HL-60/S4 (cell line): Measurements from ENCODE around the gene PLXNA4.

Experiments
- in situ Hi-C: fragments of 300-500 bp; cut with MboI; formaldehyde crosslinking; loops from 2 replicates; pipeline ENCODE4 v1.14.3; 2022; ENCODE audit warnings: low sequenced_read_pairs

PLXNA4 gene

DNA sequence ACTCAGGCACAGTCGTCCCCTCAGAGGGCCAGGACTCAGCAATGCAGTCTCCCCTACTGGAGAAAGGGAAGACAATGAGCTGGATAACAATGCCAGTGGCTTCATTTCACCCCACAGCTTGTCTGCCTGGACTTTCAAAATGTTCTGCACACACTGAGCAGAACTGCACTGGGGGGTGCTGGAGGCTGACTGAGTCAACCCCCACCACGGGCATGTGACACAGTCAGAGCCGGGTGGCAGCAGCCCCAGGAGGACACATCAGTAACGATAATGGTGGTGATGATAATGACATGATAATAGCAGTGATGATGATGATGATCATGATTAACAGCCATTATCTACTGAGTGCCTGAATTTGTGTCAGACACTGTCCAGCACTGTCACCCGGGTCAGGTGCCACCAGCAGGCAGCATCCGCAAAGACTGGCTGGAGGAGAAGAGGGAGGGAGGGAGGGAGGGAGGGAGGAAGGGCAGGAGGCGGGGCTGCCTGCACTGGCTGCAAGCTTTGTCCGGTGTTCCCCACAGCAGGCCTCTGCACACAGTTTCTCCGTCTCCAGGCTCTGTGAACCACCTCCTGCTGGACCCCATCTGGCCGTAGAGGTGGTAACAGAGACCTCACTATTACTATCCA is 67.4 kb downstream of the PLXNA4 start:
- in situ Hi-C loops, result no loop called here

GRCh38 chr7:132504852-132505251 is 71.4 kb downstream of the PLXNA4 start:
- in situ Hi-C loops, result no loop called here

DNA sequence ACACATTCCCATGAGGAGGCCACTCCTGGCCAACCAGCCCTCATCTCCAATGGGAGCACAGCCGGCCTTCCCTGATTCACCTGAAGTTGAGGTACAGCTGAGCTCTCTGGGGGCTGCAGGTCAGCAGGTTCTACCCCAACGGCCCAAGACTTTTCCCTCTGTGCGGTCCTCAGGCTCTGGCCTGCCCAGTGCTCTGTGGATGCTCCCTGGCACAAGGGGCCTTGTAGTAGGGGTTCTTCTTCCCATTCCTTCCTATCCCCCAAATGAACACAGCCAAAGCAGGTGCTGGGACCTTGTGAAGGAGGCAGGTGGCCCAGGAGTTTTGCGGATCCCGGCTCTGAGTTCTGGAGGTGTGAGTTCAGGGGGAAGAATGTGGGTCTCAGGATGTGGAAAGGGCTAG is 72.2 kb downstream of the PLXNA4 start:
- in situ Hi-C loops, result no loop called here

DNA sequence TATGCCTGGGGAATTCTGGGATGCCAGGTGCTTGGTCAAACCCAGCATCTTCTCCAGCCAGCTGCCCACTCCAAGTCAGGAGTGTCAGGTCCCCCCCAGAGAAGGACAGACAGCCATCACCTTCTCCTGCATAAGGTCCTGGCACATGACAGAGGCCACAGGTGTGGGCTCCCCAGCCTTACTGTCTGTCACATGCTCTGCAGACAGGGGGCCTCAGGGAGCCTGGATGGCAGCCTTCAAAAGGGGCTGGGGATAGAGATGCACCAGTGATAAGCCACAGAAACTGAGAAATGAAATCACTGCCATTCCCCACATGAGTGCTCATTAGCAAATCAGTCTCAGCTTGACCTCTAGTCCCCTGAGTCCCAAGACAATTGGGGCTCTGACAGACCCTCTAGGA is 72.9 kb downstream of the PLXNA4 start:
- in situ Hi-C loops, result no loop called here

DNA sequence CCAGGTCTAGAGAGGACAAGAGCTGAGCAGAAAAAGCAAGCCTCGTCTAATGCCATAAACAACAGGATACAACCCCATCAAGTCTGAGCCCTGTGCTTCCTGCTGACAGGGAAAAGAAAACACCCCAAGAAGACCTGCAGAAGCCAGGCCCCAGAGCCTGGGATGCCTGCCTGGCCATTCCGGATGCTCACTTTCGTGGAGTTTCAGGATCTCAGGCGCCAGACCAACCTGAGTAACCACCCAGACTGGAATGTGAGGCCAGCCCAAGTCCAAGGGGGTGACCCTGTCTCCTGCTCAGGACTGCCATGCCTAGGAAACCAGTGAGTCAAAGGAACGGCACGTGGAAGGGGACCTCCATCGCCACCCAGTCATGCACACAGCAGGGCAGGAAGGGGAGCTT is 74.3 kb downstream of the PLXNA4 start:
- in situ Hi-C loops, result no loop called here

DNA sequence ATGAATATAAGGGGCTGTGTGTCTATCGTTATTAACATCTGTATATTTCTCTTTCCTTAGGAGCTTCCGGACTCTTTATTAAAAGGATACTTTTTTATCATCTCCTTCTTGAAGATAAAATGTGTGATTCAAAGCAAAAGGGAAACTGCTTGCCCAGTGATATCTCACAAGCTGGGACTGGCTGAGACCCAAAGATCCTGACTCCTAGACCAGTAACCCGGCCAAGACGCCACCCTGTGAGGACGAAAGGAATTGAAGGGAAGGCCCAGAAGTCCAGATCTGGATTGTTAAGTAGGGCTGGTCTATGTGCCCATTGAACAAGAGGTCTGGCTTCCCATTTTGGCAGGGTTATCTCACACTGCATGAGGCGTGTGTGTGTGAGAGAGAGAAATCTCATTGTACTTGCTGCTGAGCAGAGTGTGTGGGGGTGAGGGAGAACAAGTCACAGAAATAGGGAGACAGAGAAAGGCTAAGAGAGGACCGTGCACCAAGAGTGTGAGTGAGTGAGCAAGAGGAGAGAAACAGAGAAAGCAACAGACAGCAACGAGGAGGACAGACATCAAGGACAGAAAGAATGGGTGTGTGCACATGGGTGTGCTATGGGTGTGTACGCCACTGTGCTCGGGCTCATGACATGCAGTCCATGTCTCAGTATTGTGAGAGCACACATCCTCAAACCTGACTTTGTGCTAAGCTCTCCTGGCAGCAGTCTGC is 75.4 kb downstream of the PLXNA4 start:
- in situ Hi-C loops, result no loop called here

DNA sequence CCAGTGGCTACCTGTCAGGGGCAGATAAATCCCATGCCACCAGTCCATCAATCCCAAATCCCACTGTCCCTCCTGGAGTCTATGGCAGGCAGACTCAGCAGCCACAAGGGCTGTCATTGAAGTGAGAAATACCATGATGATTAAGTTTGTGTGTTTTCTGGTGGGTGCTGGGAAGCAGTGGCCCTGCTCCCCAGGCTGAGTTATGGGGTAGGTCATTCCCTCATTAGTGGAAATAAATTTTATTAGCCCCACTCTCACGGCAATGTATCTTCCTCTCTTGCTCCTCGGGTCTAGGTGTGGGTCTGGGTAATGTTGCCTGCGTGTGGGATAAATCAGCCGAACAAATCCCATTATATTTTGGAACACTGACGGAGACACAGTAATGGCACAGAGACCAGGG is 76.8 kb downstream of the PLXNA4 start:
- in situ Hi-C loops, result no loop called here

DNA sequence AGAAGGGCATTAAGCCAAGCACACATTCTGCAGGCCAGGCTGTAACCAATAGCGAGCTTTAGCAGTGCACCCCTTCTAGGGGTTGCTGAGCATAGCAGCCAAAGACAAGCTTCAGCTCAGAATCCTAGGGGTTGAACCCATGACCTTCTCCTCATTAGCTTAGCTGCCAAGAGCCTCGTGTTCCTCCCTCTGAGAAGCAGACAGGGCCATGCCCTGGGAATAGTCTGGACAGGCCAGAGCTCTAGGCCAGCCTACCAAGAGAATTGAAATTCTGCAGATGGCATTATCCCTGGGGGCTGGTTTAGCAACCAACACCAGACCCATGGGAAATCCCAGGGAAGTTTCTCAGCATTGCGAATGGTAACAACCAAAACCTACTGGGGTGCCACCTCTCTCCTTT is 77.2 kb downstream of the PLXNA4 start:
- in situ Hi-C loops, result no loop called here

- in situ Hi-C loops, result no loop called here
Observed at GRCh38 chr7:132498319-132498718, 78.0 kb downstream of the PLXNA4 start.

GRCh38 chr7:132497098-132497497 is 79.2 kb downstream of the PLXNA4 start:
- in situ Hi-C loops, result no loop called here

GRCh38 chr7:132495936-132496335 is 80.3 kb downstream of the PLXNA4 start:
- in situ Hi-C loops, result no loop called here

- in situ Hi-C loops, result no loop called here
Observed at GRCh38 chr7:132494474-132494873, 81.8 kb downstream of the PLXNA4 start.

DNA sequence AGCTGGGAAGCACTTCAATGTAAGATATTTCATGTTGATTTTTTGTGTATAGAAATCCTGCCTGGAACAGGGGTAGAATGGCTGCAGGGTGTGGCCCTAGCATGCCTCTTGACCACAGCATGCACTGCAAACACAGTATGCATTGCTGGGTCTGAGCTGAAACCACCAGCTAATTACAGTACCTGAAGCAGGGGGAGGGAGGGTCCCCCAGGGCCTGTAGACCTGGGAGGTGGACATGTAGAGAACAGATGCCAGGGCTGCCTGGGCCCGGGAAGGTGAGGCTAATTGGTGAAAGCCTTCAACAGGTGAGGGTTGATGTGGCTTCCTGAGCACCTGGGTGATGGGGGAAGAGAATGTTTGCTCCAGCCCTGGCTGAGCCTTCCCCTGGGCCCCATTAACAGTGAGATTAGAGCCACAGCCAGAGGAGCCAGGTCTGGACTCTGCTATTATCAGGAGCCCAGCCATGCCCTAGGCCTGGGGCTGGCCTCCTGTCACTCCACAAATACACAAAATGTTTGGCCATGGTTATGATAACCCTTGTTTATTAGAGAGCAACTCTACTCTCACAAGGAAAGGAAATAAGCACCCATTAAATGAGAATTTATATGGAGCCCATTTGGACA is 83.3 kb downstream of the PLXNA4 start:
- in situ Hi-C loops, result no loop called here

- in situ Hi-C loops, result no loop called here
Observed at GRCh38 chr7:132491391-132491945, 84.8 kb downstream of the PLXNA4 start.

DNA sequence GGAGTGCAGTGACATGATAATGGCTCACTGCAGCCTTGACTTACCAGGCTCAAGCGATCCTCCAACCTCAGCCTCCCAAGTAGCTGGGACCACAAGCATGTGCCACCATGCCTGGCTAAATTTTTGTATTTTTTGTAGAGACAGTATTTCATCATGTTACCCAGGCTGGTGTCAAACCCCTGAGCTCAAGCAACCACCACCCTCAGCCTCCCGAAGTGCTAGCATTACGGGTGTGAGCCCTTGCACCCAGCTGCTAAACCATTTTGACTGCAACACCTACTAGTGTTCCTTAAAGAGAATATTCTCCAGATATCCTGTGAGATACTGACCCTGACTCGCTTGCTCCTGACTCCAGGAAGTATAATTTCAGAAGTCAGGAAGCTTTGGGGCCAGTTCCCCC is 85.8 kb downstream of the PLXNA4 start:
- in situ Hi-C loops, result no loop called here

DNA sequence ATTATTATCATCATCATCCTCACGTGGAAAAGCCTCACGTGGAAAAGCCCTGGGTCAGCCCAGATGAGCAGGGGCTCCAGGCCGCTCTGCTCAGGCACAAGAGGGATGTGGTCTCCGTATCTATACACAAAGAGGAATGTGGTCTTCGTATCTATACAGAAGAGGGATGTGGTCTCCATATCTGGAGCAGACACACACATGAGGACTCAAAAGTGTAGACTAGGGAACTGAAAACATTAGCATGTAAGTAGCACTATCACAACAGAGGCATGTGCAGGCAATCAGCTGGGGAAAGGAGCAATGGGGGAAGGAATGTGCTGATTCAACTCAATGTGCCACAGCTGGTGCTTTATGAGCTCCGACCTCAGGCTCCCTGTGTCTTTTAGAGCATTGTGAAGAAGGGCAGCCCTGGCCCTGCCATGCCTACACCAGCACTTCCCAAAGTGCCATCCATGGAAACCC is 86.5 kb downstream of the PLXNA4 start:
- in situ Hi-C loops, result no loop called here

GRCh38 chr7:132488634-132489302 is 87.5 kb downstream of the PLXNA4 start:
- in situ Hi-C loops, result no loop called here

- in situ Hi-C loops, result no loop called here
Observed at GRCh38 chr7:132486274-132486610, 90.0 kb downstream of the PLXNA4 start.

- in situ Hi-C loops, result no loop called here
Observed at GRCh38 chr7:132485600-132486273, 90.5 kb downstream of the PLXNA4 start.

- in situ Hi-C loops, result no loop called here
Observed at GRCh38 chr7:132485136-132485535, 91.1 kb downstream of the PLXNA4 start.

DNA sequence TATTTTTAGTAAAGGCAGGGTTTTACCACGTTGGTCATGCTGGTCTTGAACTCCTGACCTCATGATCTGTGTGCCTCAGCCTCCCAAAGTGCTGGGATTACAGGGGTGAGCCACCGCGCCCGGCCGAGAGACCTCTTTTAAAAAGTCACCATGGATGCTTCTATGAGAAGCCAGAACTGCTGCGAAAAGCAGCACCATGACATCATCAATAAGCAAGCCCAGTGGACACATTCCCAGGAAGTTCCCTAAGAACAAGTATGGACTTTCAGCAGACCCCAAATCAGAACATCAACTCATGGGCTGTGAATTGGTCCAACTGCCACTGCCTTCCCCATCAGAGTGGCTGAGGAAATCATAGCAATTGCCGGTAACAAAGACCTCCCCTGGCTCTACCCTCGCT is 93.4 kb downstream of the PLXNA4 start:
- in situ Hi-C loops, result no loop called here
